ENCODE results near the gene SDK2.

SDK2 gene

GRCh38 chr17:73498886-73499554 lies 145.2 kb downstream of the SDK2 start:
- DNase-seq, result no peak

DNA sequence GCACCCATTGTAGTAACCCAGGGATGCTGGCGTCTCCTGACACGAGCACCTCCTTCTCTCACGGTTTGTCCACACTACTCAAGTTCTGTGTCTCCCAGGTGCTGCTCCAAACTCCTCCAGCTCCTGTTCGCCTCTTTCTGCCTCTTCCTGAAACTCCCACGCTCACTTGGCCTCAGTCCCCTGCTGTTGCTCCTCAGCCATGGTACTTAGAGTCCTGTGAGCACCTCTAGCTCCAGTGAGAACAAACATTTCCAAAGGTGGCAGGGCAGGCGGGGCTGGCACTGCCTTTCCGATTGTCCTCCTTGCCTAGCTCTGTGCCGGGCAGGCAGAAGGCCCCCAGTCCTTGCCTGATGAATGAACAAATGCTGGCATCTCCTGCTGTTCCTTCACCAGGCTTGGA lies 146.1 kb downstream of the SDK2 start:
- no peak for DNase-seq

DNA sequence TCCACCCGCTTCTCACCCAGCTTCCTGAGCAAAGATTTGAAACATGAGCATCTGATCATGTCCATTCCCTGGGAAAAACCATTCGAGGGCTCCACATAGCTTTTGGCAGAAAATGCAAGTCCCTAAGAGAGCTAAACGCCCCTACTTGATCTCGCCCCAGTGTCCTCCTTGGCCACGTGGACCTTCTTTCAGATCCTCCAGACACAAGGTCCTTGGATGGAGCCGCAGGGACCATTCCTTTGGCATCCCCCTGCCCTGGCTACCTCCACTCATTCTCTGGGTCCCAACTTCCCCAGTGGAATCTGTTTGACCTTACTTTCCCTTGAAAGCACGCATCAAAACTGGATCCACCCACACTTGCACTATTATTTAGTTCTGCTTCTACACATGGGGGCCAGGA lies 146.5 kb downstream of the SDK2 start:
- DNase-seq, result no peak

GRCh38 chr17:73496232-73496631 lies 148.0 kb downstream of the SDK2 start:
- DNase-seq, result no peak

GRCh38 chr17:73495641-73496040 lies 148.6 kb downstream of the SDK2 start:
- no peak for DNase-seq

GRCh38 chr17:73494950-73495349 lies 149.3 kb downstream of the SDK2 start:
- DNase-seq, result no peak

- no peak for DNase-seq
These were observed 150.0 kb downstream of the SDK2 start for GRCh38 chr17:73493956-73494926.

DNA sequence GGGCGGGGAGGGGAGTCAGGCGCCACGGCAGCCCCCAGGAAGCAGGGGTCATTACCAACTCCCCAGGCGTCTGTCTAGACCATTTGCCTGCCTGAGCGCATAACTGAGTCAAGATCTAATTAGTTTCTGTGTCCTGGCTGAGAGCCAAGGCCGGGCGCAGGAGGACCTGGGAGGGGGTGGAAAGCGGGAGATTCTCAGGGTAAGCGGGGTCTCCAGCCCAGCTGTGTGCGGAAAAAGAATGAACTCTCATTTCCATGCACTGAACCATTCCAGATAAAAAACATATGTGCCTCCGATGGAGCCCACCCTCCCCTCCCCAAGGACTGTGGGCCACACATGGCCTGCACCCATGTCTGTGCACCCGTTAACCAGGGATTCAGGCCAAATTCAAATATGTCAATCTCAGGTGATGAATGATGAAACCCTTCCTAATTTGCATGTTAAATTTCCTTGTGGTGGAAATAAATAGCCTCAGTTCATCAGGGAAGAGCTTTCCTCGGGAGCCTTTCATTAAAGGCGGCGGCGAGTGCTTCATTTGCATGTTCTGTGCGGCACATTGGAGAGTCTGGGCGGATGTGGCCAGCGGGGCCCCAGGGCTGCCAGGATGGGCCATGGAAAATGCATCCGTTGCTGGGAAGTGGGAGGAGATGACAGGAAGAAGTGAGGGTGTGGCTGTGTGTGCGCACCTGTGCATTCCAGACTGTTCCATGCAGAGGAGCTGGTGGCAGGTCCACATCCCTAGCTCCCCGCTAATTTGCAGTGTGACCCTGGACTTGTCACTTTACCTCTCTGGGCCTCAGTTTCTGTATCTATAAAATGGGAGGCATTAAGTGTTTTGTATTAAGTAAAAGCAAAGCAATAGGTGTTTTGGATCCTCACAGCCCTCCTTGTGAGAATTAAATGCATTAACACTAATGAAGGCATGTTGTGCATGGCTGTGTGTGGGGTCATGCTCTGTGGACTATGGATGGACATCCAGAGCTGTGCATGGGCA lies 151.1 kb downstream of the SDK2 start:
- no peak for DNase-seq

GRCh38 chr17:73492125-73492820 lies 152.0 kb downstream of the SDK2 start:
- no peak for DNase-seq

DNA sequence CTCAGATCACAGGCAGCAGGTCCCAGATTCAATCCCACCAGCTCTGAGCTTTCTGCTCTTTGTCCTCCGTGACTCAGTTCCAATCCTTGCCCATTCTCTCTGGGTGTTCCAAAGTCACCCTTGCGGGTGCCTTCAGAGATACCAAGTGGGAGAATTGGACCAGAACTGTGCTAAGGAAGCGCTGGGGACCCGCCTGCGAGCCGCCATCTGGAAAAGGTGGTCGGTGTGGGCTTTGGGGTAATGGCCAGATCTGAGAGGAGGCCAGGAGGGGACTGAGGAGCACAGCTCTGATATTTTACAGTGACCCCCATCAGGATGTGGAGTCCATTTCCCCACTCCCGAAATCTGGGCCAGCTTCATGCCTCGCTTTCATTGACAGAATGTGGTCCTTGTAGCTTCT lies 152.6 kb downstream of the SDK2 start:
- DNase-seq, result no peak

DNA sequence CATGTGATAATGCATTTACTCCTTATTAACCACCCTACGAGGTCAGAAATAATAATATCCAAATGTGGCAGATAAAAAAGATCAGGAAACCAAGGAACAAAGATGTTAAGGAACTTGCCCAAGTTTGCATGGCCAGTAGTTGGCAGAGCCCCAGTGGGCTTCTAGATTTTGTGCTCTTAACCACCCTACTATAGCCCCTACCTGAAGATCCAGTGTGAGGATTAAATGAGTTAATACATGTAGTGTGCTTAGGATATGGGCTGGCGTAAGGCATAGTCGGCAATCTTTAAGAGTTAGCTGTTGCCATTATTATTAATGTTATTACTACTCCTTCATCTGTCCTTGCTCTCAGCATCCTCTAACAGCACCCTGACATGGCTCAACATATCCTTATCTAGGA lies 153.4 kb downstream of the SDK2 start:
- DNase-seq, result no peak

DNA sequence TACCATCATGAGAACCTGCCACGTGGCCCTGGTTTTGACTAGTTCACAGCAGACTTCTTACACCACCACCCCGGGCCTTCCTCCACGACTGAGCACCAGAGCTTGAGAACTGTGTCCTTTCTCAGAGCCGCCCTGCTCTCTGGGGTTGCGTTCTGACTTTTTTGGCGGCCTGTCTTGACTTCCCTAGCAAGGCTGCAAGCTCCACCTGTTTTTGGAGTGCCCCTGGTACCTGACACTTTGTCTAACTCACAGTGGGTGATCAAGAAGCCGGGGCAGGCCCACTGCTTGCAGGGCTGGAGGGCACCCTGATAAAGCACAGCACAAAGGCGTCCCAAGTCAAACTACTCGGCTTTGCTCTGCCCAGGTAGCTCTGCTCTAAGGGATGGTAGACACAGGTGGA lies 154.3 kb downstream of the SDK2 start:
- no peak for DNase-seq

- no peak for DNase-seq
These were observed 154.9 kb downstream of the SDK2 start for GRCh38 chr17:73489333-73489732.

DNA sequence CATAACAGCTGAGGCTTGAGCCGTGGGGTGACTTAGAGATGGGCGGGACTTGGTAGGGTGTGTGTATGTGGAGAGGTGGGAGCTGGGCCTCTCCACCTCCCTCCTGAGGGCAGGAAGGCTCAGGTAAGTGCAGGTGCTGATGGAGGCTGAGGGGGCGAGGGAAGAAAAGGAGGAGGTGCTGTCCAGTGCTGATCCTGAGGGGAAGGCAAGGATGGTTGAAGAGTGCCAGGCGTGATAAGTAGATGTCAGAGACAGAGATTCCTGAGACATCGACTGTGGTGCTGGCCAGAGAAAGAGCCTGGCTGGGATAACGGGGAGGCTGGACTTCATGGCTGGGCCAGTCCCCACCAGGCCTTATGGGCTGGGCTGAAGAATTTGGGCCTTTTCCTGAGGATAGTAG lies 159.1 kb downstream of the SDK2 start:
- DNase-seq, result no peak

DNA sequence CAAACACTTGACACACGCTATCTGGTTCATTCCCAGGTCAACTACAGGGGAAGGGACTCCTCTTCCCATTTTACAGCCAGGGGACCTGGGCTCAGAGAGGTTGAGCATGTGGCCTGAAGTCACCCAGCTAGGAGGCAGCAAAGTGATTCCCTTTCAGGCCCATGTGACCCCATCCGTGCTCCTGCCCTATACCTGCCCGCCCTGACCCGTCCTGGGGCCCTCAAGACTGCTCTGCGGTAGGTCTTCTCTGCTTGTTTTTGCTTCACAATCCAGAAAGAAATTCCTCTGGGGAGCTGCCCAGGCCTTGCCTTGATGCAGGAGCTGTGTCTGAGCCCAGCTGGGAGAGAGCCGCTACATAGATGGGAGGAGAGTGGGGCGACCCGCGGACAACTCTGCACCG lies 161.4 kb downstream of the SDK2 start:
- DNase-seq, result no peak

- DNase-seq, result no peak
These were observed 162.0 kb downstream of the SDK2 start for GRCh38 chr17:73482251-73482716.

DNA sequence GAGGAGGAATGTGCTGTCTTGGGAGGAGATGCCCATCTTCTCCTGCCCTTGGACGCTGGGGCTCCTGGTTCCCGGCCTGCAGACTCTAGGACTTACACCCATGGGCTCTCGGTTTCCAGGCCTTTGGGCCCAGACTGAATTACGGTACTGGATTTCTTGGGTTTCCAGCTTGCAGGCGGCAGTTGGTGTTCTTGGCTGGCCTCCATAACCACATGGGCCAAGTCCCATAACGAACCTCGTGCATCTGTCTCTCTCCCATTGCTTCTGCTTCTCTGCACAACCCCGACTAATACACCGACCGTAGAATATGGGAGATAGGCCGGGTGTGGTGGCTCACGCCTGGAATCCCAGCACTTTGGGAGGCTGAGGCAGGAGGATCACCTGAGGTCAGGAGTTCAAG lies 162.6 kb downstream of the SDK2 start:
- no peak for DNase-seq

DNA sequence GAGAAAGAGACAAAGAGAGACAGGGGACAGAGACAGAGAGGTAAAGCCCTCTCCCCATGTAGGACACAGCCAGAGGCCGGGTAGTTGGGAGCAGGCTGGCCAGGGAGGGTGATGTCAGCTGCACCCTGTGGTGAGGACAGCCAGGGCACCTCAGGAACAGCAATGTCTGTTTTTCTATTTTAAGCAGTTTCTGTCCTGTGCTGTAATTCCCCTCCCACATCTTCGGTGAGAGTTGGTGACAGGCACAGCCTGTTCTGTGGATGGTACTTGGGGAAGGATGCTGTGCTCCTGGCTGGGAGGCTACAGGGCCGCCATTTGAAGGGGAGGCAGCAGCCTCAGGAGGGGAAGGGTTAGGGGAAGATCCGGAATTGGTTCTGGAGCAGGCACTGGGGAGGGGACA lies 163.5 kb downstream of the SDK2 start:
- no peak for DNase-seq

- no peak for DNase-seq
These were observed 165.3 kb downstream of the SDK2 start for GRCh38 chr17:73478768-73479424.

DNA sequence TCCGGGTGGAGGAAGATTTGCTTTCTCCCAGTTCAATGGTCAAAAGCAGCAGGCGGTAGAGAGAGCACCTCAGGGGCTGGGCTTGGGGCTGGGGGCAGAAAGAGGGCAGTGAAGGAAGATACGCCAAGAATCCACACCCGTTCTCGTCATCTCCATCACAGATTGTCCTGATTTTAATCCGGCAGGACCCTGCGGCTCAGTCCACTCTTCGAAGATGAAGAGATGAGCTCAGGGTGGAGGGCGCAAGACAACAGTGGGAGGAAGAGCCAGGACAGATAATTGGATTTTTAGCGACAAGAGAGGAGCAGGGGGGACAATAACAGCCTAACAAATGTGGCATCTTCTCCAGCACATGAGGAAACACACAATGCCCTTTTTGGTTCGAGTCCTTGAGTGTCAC lies 165.9 kb downstream of the SDK2 start:
- no peak for DNase-seq

DNA sequence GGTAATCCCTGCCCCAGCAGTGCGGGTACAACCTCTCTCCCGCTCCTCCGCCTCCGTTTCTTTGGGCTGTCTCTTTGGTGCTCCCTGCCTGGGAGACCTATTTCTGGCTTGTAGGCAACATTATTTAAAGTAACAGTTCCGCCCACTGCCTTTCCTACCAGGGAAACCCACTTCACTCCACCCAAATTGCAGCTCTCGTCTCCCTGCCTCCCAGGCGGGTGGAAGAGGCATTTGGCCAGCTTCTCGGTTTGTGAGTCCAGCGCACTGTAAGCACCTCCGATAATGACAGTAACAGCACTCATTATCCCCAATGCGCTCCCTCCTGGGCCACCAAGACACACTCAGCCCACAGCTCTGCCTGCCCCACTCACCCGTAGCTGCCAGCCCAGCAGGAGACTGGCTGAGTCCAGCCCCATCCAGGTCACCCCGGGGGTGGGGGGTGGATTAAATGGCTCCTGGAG lies 167.3 kb downstream of the SDK2 start:
- DNase-seq, result no peak

Measured in GOT3 (cell line).